CD4-positive, alpha-beta T cell treated with Interleukin-15 for 1 hour (primary cell): ENCODE data around the gene EIF3A.

Experiments
- DNase-seq: peaks from one replicate; pipeline ENCODE4 v3.0.0-alpha.2; 2020

EIF3A gene

GRCh38 chr10:119005362-119006043 lies 75.1 kb downstream of the EIF3A start:
- no peak for DNase-seq

- no peak for DNase-seq
Measured at GRCh38 chr10:119003572-119004289, 76.9 kb downstream of the EIF3A start.

DNA sequence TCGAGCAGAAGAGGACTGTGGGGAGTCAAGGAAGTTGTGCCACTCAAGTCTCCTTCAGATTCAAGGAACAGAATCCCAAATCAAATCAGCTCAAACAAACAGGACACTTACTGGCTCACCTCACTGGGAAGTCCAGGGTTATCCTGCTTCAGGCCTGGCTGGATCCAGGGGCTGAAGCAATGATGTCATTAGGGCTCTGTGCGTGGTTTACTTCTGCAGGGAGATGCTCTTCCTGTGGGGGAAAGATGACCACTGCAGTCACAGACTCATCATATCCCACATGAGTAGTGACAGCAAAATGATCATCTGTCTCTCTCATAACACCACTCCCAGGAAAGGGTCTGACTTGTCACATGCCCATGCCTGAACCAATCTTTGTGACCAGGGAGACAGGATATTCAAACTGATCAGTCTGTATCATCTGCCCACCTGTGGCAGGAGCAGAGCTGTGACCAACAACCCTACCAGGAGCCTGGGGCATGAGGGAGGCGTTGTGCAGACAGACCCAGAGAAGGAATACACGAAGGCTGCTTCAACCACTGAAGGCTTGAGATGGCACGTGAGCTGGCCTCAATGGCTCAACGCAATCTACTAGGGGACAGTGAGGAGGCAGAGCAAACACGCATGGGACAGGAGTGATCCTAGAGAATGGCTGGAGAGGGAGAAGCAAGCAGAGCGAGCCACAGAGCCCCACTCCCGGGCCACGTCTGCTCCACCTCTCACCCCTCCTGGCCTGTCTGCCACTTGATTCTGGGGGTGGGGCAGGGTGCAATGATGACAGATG lies 78.7 kb downstream of the EIF3A start:
- DNase-seq = no peak

GRCh38 chr10:118998183-118998582 lies 82.4 kb downstream of the EIF3A start:
- DNase-seq = no peak

DNA sequence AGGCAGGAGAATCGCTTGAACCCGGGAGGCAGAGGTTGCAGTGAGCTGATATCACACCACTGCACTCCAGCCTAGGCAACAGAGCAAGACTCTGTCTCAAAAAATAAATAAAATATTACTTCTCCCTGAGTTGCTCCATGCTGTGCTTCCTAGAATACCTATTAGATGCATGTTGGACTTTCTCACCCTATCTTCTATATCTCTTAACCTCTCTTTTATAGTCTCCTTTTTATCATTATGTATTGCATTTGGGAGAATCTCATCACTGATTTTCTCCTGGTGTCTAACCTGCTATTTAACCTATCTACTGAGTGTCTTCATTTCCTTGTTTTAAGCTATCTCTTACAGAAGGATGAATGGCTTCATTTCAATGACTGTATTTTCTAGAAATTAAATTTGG lies 83.2 kb downstream of the EIF3A start:
- DNase-seq = no peak

DNA sequence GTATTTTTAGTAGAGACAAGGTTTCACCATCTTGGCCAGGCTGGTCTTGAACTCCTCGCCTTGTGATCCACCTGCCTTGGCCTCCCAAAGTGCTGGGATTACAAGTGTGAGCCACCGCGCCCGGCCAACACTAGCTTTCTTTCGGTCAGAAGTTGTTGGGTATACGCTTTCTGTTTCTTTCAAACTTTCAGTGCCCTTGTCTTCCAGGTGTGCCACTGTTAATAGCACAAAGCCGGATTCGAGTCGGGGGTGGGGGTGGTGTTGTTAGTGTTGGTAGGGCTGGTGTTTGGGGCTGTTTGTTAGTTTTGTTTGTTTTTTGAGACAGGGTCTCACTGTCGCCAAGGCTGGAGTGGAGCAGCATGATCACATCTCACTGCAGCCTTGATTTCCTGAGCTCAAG lies 84.9 kb downstream of the EIF3A start:
- DNase-seq = no peak

DNA sequence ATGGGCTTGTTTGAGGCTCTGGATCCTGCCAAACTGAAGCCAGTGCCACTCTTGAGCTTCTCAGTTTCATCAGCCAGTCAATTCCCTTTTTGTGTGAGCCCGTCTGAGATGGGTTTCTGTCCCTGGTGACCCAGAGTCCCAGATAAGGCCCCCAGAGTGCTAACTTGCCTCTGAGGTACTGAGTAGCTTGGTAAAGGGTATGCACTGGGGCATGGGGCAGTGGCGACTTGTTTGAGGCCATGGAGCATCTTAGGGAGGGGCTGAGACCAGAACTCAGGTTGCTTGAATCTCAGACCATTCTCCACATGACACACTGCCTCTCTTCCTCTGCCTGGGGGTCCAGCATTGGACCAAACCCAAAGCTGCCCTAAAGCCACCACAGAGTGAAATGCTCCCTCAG lies 86.3 kb downstream of the EIF3A start:
- no peak for DNase-seq

GRCh38 chr10:118993214-118993613 lies 87.4 kb downstream of the EIF3A start:
- DNase-seq = no peak

GRCh38 chr10:118992496-118992895 lies 88.1 kb downstream of the EIF3A start:
- no peak for DNase-seq

- no peak for DNase-seq
Measured at GRCh38 chr10:118990326-118990725, 90.3 kb downstream of the EIF3A start.

GRCh38 chr10:118986815-118987790 lies 93.5 kb downstream of the EIF3A start:
- no peak for DNase-seq

GRCh38 chr10:118985576-118985975 lies 95.0 kb downstream of the EIF3A start:
- DNase-seq = no peak
